WTC11 (cell line): ENCODE measurements around the gene ALOX12. TPM values are rescaled to one million over a fixed set of nuclear protein-coding genes. Genes with fewer than 3 reads are reported as not detected.
A peak's percentile ranks its signal among the peaks of the same experiment; 100 is the strongest.

Source experiments
- ATAC-seq: fragments of 200-7000 bp; cut with Tn5 transposase; 2 replicates; pipeline ENCODE4 v1.10.0; 2021; ENCODE audit warnings: mild to moderate bottlenecking, moderate library complexity
- CTCF ChIA-PET: fragments of 300-600 bp; sonication (Branson Sonifier 250); formaldehyde crosslinking; loops from one replicate; lab custom pipeline; 2021; ENCODE audit warnings: antibody characterized with exemption; lab: Charles Lee
- POLR2A ChIA-PET: fragments of 350-600 bp; sonication (Branson Sonifier 250); formaldehyde crosslinking; loops from one replicate; lab custom pipeline; 2021; ENCODE audit warnings: antibody characterized with exemption; lab: Charles Lee
- DNase-seq: peaks from one replicate; pipeline ENCODE4 v3.0.0; 2021; ENCODE audit warnings: low spot score
- H3K27ac Mint-ChIP-seq: 2 replicates; pipeline ENCODE4 v1.8.0; 2021; ENCODE audit warnings: mixed read lengths
- H3K27me3 Mint-ChIP-seq: 2 replicates; pipeline ENCODE4 v1.8.0; 2021; ENCODE audit warnings: low read depth, mild to moderate bottlenecking, moderate library complexity, mixed read lengths
- H3K36me3 Mint-ChIP-seq: 2 replicates; pipeline ENCODE4 v1.8.0; 2021; ENCODE audit warnings: mixed read lengths
- H3K4me1 Mint-ChIP-seq: 2 replicates; pipeline ENCODE4 v1.8.0; 2022; ENCODE audit warnings: mixed read lengths
- H3K4me3 Mint-ChIP-seq: 2 replicates; pipeline ENCODE4 v1.8.0; 2021; ENCODE audit warnings: mild to moderate bottlenecking, moderate library complexity, mixed read lengths
- H3K9me3 Mint-ChIP-seq: 2 replicates; pipeline ENCODE4 v1.8.0; 2021; ENCODE audit warnings: mixed read lengths
- CREB1 ChIP-seq: sonication (generic); formaldehyde crosslinking; IDR thresholded peaks from 2 replicates; pipeline ENCODE4 v1.8.0; 2023; ENCODE audit warnings: mild to moderate bottlenecking, missing genetic modification reagents
- EMX1 ChIP-seq: fragments of 250-450 bp; sonication (Bioruptor Pico); IDR thresholded peaks from 2 replicates; pipeline ENCODE4 v1.8.0; 2021; ENCODE audit warnings: mild to moderate bottlenecking
- ETV6 ChIP-seq: sonication (generic); formaldehyde crosslinking; IDR thresholded peaks from 2 replicates; pipeline ENCODE4 v1.8.1; 2022; ENCODE audit warnings: mild to moderate bottlenecking, missing genetic modification reagents
- FOXK1 ChIP-seq: sonication (generic); formaldehyde crosslinking; IDR thresholded peaks from 2 replicates; pipeline ENCODE4 v1.8.0; 2022; ENCODE audit warnings: mild to moderate bottlenecking, moderate library complexity, missing genetic modification reagents
- GABPB1 ChIP-seq: sonication (generic); formaldehyde crosslinking; IDR thresholded peaks from 2 replicates; pipeline ENCODE4 v1.8.1; 2023; ENCODE audit warnings: mild to moderate bottlenecking, missing genetic modification reagents
- HMGA2 ChIP-seq: fragments of 250-450 bp; sonication (Bioruptor Pico); IDR thresholded peaks from 2 replicates; pipeline ENCODE4 v1.4.0; 2021; ENCODE audit warnings: mild to moderate bottlenecking, moderate library complexity
- NFATC4 ChIP-seq: fragments of 250-450 bp; sonication (Bioruptor Pico); IDR thresholded peaks from 2 replicates; pipeline ENCODE4 v1.9.0; 2021; ENCODE audit warnings: mild to moderate bottlenecking
- NFE2L1 ChIP-seq: sonication (generic); formaldehyde crosslinking; IDR thresholded peaks from 2 replicates; pipeline ENCODE4 v1.8.1; 2023; ENCODE audit warnings: missing genetic modification reagents
- PRRX2 ChIP-seq: fragments of 250-450 bp; sonication (Bioruptor Pico); IDR thresholded peaks from 2 replicates; pipeline ENCODE4 v1.8.0; 2021; ENCODE audit warnings: mild to moderate bottlenecking
- SMAD3 ChIP-seq: sonication (generic); formaldehyde crosslinking; IDR thresholded peaks from 2 replicates; pipeline ENCODE4 v1.8.0; 2022; ENCODE audit warnings: missing genetic modification reagents, mild to moderate bottlenecking, borderline replicate concordance
- SOX15 ChIP-seq: fragments of 250-450 bp; sonication (Bioruptor Pico); IDR thresholded peaks from 2 replicates; pipeline ENCODE4 v1.9.0; 2021; ENCODE audit warnings: mild to moderate bottlenecking
- TP53 ChIP-seq: sonication (generic); formaldehyde crosslinking; IDR thresholded peaks from 2 replicates; pipeline ENCODE4 v1.8.1; 2023; ENCODE audit warnings: mild to moderate bottlenecking, missing genetic modification reagents
- ZBTB21 ChIP-seq: sonication (generic); formaldehyde crosslinking; IDR thresholded peaks from 2 replicates; pipeline ENCODE4 v1.8.1; 2023; ENCODE audit warnings: mild to moderate bottlenecking, missing genetic modification reagents, borderline replicate concordance
- total RNA-seq: library from RNA; stranded (reverse); gene quantifications from 3 replicates; pipeline ENCODE4 v1.2.3, GENCODE V29; 2021
- TF ChIP-seq, protein P1 (sequence below): sonication (generic); formaldehyde crosslinking; IDR thresholded peaks from 2 replicates; pipeline ENCODE4 v1.8.0; 2022; ENCODE audit warnings: mild to moderate bottlenecking, missing genetic modification reagents
- TF ChIP-seq, protein P2 (sequence below): sonication (generic); formaldehyde crosslinking; IDR thresholded peaks from 2 replicates; pipeline ENCODE4 v1.8.0; 2022; ENCODE audit warnings: mild to moderate bottlenecking, missing genetic modification reagents
- TF ChIP-seq, protein P3 (sequence below): fragments of 250-450 bp; sonication (Bioruptor Pico); IDR thresholded peaks from 2 replicates; pipeline ENCODE4 v1.9.0; 2021; ENCODE audit warnings: mild to moderate bottlenecking
- TF ChIP-seq, protein P4 (sequence below): sonication (generic); formaldehyde crosslinking; IDR thresholded peaks from 2 replicates; pipeline ENCODE4 v1.8.0; 2023; ENCODE audit warnings: mild to moderate bottlenecking, missing genetic modification reagents
- TF ChIP-seq, protein P5 (sequence below): sonication (generic); formaldehyde crosslinking; IDR thresholded peaks from 2 replicates; pipeline ENCODE4 v1.8.1; 2023; ENCODE audit warnings: mild to moderate bottlenecking, missing genetic modification reagents
- TF ChIP-seq, protein P6 (sequence below): fragments of 250-450 bp; sonication (Bioruptor Pico); IDR thresholded peaks from 2 replicates; pipeline ENCODE4 v1.9.0; 2021; ENCODE audit warnings: moderate library complexity, mild to moderate bottlenecking, inconsistent platforms, borderline replicate concordance

The ALOX12 gene
- total RNA-seq, 1 experiment from 2014 or later, result 1.9 TPM

DNA sequence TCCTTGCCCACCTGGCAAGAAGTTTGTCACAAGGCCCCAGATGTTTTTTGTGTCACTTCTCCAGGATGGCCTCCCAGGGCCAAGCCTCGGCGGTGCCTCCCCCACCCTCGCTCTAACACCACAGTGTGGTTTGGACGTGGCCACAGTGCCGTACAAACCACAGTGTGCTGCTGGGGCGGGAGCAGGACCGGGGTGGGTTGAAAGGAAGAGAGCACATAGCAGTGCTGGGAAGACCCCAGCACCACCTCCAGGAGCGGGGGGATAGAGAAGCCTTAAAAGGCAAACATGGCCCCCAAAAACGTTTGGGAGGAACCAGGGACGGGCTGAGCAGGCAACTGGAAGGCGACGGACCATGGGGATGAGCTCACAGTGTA lies 22.0 kb downstream of the ALOX12 start:
- ATAC-seq (no peak), DNase-seq (no peak)
- POLR2A ChIA-PET, result no interaction called here
- peaks cover 27% of the 10 kb centered on the region for H3K27me3 Mint-ChIP-seq
- no peaks in the 10 kb centered on the region for H3K9me3 Mint-ChIP-seq
- peaks cover 61% of the 10 kb centered on the region for H3K4me1 Mint-ChIP-seq
- peaks cover 9% of the 10 kb centered on the region for H3K36me3 Mint-ChIP-seq
- no peak overlapping the region for H3K4me3 Mint-ChIP-seq
- no peak for TF ChIP-seq HMGA2 (CRISPR knock-in tag)
- no peak for TF ChIP-seq SMAD3 (CRISPR knock-in tag)
- TF ChIP-seq NFATC4, result no peak
- no peak for TF ChIP-seq PRRX2
- TF ChIP-seq, protein P1, sequence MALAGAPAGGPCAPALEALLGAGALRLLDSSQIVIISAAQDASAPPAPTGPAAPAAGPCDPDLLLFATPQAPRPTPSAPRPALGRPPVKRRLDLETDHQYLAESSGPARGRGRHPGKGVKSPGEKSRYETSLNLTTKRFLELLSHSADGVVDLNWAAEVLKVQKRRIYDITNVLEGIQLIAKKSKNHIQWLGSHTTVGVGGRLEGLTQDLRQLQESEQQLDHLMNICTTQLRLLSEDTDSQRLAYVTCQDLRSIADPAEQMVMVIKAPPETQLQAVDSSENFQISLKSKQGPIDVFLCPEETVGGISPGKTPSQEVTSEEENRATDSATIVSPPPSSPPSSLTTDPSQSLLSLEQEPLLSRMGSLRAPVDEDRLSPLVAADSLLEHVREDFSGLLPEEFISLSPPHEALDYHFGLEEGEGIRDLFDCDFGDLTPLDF (CRISPR knock-in tag), result no peak
- no peak for TF ChIP-seq CREB1 (CRISPR knock-in tag)
- TF ChIP-seq, protein P2, sequence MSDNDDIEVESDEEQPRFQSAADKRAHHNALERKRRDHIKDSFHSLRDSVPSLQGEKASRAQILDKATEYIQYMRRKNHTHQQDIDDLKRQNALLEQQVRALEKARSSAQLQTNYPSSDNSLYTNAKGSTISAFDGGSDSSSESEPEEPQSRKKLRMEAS (CRISPR knock-in tag), result no peak
- TF ChIP-seq NFE2L1, result no peak
- no peak for TF ChIP-seq ZBTB21 (CRISPR knock-in tag)
- H3K27ac Mint-ChIP-seq, result 0 out of 2 replicates have a peak overlapping the region, but pooled peaks have one; percentile 15
- CTCF ChIA-PET, result no interaction called here

DNA sequence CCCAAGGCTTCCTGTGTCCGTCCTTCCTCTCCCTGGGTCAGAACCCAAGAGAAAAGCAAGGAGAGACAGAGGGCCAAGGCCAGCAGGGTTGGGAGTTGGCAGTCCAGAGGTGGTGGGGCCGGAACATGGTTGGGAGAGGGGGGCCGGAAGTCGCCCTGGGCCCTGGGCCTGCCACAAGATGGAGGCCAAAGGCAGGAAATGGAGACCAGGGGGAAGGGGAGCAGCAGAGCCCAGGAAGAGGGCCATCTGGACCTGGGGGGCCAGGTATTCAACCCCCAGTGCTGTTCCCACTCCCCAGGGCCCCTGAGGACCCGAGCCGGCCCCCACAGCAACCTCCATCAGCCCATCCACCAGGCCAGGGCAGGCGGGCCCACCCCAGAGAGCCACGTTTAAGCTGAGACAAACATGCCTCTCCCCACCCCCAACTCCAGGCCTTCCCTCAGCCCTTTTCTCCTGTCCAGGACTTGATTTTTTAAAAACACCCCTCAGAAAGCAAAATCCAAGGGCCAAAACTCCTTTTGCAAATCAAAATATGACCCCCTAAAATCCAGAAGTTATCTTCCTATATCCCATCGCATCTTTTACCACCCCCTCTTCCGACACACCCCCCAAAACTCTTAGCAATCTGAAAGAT lies 22.6 kb downstream of the ALOX12 start:
- POLR2A ChIA-PET, result no interaction called here

More for the DNA sequence above, 22.6 kb downstream of the ALOX12 start:
- ATAC-seq, result no peak
- Mint-ChIP-seq H3K4me1 (peaks cover 64% of the 10 kb centered on the region), H3K36me3 (peaks cover 9% of the 10 kb centered on the region), H3K27me3 (peaks cover 34% of the 10 kb centered on the region), H3K27ac (no peak overlapping the region), H3K4me3 (no peak overlapping the region), H3K9me3 (no peaks in the 10 kb centered on the region)
- no peak for TF ChIP-seq ETV6 (CRISPR knock-in tag)
- TF ChIP-seq, protein P3, sequence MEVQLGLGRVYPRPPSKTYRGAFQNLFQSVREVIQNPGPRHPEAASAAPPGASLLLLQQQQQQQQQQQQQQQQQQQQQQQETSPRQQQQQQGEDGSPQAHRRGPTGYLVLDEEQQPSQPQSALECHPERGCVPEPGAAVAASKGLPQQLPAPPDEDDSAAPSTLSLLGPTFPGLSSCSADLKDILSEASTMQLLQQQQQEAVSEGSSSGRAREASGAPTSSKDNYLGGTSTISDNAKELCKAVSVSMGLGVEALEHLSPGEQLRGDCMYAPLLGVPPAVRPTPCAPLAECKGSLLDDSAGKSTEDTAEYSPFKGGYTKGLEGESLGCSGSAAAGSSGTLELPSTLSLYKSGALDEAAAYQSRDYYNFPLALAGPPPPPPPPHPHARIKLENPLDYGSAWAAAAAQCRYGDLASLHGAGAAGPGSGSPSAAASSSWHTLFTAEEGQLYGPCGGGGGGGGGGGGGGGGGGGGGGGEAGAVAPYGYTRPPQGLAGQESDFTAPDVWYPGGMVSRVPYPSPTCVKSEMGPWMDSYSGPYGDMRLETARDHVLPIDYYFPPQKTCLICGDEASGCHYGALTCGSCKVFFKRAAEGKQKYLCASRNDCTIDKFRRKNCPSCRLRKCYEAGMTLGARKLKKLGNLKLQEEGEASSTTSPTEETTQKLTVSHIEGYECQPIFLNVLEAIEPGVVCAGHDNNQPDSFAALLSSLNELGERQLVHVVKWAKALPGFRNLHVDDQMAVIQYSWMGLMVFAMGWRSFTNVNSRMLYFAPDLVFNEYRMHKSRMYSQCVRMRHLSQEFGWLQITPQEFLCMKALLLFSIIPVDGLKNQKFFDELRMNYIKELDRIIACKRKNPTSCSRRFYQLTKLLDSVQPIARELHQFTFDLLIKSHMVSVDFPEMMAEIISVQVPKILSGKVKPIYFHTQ (CRISPR knock-in tag), result no peak
- TF ChIP-seq SOX15 (CRISPR knock-in tag), result no peak
- TF ChIP-seq TP53 (CRISPR knock-in tag), result no peak
- TF ChIP-seq, protein P4, sequence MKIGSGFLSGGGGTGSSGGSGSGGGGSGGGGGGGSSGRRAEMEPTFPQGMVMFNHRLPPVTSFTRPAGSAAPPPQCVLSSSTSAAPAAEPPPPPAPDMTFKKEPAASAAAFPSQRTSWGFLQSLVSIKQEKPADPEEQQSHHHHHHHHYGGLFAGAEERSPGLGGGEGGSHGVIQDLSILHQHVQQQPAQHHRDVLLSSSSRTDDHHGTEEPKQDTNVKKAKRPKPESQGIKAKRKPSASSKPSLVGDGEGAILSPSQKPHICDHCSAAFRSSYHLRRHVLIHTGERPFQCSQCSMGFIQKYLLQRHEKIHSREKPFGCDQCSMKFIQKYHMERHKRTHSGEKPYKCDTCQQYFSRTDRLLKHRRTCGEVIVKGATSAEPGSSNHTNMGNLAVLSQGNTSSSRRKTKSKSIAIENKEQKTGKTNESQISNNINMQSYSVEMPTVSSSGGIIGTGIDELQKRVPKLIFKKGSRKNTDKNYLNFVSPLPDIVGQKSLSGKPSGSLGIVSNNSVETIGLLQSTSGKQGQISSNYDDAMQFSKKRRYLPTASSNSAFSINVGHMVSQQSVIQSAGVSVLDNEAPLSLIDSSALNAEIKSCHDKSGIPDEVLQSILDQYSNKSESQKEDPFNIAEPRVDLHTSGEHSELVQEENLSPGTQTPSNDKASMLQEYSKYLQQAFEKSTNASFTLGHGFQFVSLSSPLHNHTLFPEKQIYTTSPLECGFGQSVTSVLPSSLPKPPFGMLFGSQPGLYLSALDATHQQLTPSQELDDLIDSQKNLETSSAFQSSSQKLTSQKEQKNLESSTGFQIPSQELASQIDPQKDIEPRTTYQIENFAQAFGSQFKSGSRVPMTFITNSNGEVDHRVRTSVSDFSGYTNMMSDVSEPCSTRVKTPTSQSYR, result no peak
- TF ChIP-seq EMX1 (CRISPR knock-in tag), result no peak
- no peak for TF ChIP-seq FOXK1 (CRISPR knock-in tag)
- TF ChIP-seq, protein P5, sequence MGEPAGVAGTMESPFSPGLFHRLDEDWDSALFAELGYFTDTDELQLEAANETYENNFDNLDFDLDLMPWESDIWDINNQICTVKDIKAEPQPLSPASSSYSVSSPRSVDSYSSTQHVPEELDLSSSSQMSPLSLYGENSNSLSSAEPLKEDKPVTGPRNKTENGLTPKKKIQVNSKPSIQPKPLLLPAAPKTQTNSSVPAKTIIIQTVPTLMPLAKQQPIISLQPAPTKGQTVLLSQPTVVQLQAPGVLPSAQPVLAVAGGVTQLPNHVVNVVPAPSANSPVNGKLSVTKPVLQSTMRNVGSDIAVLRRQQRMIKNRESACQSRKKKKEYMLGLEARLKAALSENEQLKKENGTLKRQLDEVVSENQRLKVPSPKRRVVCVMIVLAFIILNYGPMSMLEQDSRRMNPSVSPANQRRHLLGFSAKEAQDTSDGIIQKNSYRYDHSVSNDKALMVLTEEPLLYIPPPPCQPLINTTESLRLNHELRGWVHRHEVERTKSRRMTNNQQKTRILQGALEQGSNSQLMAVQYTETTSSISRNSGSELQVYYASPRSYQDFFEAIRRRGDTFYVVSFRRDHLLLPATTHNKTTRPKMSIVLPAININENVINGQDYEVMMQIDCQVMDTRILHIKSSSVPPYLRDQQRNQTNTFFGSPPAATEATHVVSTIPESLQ, result no peak
- TF ChIP-seq, protein P6, sequence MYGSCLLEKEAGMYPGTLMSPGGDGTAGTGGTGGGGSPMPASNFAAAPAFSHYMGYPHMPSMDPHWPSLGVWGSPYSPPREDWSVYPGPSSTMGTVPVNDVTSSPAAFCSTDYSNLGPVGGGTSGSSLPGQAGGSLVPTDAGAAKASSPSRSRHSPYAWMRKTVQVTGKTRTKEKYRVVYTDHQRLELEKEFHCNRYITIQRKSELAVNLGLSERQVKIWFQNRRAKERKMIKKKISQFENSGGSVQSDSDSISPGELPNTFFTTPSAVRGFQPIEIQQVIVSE, result no peak
- no peak for TF ChIP-seq GABPB1 (CRISPR knock-in tag)
- no peak for TF ChIP-seq CREB1 (CRISPR knock-in tag)
- no peak for DNase-seq
- CTCF ChIA-PET, result interaction anchor here (0.6 to 1.5 kb wide), 3 partner anchors 14 to 1837 kb away, joined by 3 to 6 read pairs (median 3); no protein-coding TSS in a partner anchor
